RCC 7860 (cell line): ENCODE results near the gene IGFBP2.

Experiments
- DNase-seq: peaks from one replicate; pipeline ENCODE4 v3.0.0-alpha.2; 2015; ENCODE audit warnings: low spot score
- FAIRE-seq: peaks from 2 replicates; lab custom pipeline; 2012; peaks lifted over from hg19 to GRCh38; lab: Jason Lieb, UNC

Gene IGFBP2

DNA sequence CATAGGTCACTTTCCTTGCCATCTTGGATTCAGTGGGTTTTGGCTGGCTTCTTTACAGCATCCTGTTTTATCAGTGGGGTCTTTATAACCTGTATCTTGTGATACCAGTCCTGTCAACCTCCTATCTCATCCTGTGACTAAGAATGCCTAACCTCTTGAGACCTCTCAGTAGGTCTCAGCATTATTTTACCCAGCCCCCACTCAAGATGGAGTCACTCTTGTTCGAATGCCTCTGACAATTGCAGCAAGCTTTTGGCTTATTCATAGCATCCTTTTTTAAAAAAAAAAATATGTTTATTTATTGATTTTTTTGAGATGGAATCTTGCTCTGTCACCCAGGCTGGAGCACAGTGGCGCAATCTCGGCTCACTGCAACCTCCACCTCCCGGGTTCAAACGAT is 24.7 kb upstream of the IGFBP2 start:
- FAIRE-seq (no peak), DNase-seq (no peak)

DNA sequence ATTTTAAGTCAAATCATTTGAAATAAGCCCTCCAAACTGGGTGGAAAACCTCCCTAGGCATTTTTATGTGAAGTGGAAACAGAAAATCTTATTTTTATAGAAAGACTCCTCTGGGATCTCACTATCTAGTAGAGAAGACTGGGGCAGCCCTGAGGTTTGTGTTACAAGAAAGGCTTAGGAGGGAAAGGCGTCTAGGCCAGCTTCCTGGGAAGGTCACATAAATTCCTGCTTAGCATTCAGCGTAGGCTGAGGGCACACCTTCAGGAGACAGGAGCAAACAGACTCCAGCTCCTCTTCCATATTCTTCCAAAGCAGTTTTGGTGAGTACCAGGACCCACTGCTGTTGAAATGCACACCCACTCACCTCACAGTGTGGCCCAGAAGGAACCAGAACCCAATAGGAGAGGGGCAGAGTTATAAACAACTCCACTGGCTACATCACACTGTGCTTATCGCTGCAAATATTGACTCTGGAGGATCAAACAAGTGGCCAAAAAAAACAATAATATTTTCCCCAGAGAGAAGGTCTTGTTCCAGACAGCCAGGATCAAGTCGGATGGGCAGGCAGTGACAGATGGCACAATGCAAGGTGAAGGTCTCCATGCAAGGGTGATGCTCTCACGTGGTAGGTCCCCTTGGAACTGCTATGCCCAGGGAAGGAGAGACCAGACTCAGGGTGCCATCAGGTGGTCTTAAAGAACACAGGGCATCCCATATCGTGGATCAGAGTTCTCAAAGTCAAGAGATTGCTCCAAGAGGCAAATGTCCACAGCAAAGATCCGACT is 17.7 kb upstream of the IGFBP2 start:
- DNase-seq (no peak), FAIRE-seq (no peak)

DNA sequence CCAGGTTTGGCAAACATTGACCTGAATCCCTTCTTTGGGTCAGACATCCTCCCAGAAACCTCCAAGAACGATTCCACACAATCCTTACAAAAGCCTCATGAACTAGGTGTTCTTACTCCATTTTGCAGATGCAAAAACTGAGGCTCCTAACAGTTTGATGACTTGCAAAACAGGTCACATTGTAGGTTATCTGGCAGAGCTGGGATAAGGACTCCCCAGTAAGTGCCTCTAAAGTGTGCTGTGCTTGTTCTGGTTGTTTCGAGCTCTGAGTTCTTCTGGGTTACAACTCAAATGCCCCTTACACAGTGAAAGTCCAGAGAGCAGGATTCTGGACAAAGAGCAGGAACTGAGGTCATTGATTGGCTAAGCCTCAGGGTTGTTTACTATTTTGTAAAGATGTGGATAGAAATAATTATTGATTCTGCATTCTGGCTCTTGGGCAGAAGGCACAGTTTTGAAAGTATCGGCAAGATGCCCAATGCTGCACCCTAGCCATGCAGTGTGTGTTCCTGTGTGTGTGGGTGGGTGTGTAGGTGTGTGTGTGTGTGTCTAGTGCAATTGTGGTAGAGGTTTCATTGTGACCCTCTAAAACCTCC is 17.0 kb upstream of the IGFBP2 start:
- FAIRE-seq (no peak), DNase-seq (no peak)

DNA sequence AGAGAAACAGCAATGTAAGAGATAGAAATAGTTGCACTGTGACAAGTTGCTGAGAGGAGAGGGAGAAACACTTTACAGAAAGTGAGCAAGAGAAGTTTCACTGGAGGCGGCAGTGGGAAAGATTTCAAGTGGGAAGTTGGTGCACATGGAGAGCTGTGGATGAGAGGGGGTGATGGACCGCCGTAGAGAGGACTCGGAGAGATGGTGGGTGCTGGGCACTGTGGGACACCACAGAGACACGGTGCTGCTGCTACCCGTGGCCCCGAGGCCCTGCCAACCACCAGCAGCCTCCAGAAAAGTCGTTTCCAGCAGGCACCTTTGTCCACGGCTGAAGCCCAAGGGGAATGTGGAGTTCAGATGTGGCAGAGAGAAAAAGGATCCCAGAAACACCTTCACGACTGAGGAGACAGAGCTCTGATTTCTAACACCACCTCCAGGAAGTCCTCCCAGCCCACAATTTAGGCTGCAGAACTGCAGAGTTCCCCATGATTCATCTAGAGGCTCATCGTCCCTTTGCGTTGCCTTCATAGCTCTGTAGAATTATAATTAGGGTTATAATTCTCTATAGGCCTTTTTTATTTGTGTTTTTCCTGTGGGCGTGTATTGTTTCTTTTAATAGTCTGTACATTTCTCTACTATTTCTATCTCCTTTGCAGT is 15.9 kb upstream of the IGFBP2 start:
- FAIRE-seq (no peak), DNase-seq (no peak)

DNA sequence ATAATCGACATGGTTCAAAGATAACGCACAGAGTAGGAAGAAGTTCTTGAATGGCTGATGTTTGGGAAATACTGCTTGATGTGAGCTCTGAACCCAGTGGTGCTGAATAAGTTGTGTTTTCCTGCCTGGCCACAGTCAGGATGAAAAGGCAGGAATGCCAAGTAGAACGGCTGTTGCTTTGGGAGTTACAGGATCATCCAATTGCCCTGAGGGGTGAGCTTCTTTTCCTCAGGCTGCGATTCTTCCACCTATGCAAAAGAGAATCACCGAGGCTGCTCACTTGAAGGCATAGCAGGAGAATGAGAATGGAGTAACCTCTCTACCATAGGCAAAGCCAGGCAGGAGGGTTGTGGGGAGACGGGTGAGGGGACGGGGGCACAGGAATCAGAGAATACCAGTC is 14.4 kb upstream of the IGFBP2 start:
- DNase-seq (no peak), FAIRE-seq (no peak)

DNA sequence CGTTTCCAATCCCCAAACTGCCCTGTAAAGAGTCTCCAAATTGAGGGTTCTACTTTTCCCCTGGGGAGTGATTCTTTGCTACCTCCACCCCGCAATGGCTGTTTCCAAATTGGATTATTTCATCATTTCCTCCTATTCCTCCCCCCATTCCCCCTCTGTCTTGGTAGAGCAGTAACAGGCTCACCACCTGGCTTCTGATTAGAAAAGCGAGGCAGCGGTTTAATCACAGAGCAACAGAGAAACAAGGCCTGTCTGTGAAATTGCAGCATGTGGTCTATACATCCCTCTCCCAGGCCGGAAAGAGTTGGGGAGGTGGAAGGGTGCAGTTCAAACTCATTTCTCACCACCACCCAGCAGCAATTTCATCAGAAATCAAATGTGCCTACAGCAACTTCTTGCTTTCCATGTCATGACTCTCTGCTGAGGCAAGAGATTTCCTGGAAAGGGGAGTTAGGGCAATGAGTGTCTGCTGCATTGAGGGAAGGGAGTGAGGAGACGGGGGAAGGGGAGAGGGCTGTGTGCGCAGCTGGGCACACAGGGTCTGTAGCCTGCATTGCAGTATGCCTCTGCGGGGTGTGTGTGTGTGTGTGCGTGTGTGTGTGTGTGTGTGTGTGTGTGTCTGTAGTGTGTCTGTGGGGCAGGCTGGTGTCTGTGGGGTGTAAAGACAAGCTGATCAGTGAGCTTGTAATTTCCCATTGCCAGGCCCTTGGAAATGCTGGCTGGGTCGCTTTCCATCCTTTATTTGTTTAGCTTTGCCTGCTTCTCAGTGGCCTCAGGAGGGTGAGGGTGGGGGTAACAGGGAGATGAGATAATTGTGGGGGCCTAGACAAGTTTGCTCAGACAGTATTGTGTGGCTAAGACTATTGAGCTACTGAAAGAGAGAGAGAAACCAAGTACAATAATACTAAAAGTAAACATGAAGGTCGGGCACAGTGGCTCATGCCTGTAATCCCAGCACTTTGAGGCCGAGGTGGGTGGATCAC is 13.5 kb upstream of the IGFBP2 start:
- no peak for DNase-seq
- FAIRE-seq = no peak

DNA sequence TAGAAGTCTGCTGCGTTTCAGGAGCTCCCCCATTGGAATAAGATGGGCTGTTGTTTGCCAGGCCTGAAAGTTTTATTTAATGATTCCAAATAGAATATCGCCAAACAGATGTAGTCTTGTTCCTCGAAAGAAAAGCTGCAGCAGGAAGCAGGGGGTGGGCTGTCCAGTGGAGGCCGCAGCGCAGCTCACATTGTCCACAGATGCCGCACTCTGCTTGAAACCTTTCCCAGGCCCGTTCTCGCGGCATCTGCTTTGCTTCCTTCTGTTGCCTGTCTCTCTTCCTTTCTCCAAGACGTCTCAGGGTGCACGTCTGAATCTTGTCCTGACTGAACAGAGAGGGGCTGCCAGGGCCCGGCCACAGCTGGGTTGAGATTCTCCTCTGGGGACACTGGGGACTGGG is 12.4 kb upstream of the IGFBP2 start:
- FAIRE-seq (no peak), DNase-seq (no peak)

DNA sequence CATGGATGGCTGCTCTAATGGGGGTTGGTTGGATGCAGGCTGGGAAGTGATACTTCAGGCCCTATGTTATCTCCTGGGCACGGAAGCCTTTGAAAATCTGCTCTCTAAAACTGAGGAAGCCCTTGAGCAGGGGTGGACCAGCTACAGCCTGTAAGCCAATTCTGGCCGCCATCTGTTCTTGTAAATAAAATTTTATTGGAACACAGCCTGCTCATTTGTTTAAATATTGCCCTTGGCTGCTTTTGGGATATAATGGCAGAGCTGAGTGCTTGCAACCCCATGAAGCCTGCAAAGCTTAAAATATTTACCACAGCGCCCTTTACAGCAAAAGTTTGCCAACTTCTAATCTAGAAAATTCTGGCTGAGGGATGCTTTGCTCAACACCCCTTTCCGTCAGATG is 11.9 kb upstream of the IGFBP2 start:
- DNase-seq (no peak), FAIRE-seq (no peak)

DNA sequence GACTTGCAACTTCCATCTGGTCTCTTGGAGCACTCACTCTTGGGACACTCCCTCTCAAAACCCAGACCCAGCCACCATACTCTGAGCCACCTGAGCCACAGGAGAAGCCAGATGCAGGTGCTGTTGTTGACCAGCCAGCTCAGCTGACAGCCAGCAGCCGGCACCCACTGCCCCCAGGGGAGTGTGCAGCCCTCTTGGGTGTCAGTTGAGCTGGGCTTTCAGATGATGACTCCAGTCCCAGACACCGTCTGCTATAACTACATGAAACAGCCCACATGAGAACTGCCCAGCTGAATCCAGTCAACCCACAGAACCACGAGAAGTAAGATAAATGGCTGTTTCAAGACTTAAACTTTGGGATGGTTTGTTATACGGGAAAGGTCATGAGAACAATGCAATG is 10.7 kb upstream of the IGFBP2 start:
- no peak for DNase-seq
- FAIRE-seq = no peak

DNA sequence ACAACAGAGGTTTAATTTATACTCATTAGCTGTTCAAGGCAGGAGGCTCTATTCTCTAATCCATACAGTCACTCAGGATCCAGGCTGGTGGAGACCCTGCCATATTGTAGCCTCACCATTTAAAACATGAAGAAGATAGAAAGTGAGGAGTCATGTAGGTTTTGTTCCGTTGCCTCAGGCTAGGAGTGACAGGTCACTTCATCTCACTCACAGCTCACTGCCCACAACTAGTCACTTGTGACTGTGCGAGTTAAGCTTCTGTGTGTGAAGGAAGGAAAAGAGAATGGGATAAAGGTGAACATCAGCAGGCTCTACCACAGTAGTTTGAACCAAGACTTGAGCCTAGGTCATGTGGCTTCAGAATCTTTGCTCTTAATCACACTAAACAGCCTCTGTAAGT is 9.0 kb upstream of the IGFBP2 start:
- DNase-seq (no peak), FAIRE-seq (no peak)

DNA sequence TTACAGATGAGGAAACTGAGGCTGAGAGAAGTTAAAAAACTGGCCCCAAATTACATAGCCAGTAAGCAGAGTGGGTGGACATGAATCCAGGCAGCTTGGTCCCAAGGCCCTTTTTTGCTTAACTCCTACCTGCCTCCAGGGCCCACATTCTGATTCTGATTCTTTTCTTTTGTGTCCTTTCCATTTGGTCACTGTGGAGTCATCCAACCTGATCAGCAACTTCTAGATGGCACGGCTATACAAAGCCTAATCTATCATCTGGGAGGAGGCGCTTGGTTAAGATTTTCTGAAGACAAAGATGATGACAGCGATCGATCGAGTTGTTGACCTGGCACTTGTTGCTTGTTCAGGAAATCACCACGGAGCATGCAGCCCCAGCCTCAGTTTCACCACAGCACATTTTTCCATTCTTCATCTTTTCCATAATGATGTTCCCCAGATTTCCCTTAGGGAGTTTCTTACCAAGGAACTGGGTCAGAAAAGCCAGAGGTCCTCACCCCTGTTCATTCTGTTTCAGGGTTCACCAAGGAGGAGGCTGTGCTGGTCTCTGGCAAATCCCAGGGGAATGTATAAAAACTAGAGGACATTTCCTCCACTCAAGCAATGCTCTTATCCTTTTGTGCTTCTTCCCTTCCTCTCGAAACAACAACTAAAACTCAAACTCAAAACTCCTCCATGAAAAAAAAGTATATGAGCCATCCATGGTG is 6.9 kb upstream of the IGFBP2 start:
- no peak for FAIRE-seq
- DNase-seq = no peak

DNA sequence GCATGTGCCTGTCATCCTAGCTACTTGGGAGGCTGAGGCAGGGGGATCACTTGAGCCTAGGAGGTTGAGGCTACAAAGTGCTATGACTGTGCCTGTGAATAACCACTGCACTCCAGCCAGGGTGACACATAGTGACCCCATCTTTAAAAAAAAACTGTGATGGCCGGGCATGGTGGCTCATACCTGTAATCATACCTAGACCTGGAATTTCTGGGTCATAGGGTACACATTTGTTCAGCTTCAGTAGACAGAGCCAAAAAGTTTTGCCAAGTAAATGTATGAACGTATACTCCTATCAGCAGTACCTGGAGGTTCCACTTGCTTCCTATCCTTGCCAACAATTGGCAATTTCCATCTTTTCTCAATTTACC is 6.4 kb upstream of the IGFBP2 start:
- no peak for FAIRE-seq
- DNase-seq = no peak

DNA sequence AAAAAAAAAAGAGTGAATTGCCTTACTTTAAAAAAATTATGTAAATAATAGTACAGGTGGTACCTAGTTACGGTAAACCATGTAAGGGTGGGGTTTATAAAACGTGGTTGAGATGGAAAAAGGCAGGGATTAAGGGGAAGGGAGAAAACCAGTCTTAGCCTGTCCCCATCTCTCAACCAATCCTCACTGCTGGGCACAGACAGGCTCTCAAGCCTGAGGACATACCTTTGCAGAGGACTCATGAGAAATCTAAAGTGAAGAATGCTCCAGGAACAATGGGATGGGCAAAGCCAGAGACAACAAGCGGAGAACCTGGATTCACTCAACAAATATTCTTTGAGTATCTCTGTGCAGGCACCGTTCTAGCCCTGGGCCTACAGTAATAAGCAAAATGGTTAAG is 3.4 kb upstream of the IGFBP2 start:
- DNase-seq = no peak
- FAIRE-seq = no peak

DNA sequence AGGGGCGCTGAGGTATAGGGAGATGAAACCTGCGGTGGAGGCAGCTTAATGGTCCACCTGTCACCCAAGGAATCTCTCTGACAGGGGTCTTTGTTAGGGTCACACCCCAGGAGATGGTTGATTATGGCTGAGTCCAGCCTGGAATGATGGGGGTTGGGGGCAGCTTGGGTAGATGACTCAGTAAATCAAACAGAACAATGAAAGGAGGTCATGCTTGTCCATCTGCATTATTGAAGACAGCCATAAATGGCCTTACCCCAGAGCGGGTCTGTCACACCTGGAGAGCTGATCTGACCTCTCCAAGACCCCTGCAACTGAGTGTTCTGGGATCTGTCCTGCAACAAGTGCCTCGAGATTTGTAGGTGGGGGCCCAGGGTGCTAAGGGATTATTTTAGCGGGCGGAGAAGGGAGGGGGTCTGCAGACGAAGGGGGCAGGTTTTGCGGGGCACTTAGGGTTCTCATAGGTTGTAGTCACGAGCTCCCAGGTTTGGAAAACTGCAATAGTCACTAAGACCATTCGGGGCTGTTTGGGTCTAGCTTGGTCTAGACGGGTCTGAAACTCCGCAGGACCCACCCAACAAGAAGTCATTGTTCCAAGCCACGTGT is 771 bp upstream of the IGFBP2 start:
- FAIRE-seq = no peak
- DNase-seq = no peak

DNA sequence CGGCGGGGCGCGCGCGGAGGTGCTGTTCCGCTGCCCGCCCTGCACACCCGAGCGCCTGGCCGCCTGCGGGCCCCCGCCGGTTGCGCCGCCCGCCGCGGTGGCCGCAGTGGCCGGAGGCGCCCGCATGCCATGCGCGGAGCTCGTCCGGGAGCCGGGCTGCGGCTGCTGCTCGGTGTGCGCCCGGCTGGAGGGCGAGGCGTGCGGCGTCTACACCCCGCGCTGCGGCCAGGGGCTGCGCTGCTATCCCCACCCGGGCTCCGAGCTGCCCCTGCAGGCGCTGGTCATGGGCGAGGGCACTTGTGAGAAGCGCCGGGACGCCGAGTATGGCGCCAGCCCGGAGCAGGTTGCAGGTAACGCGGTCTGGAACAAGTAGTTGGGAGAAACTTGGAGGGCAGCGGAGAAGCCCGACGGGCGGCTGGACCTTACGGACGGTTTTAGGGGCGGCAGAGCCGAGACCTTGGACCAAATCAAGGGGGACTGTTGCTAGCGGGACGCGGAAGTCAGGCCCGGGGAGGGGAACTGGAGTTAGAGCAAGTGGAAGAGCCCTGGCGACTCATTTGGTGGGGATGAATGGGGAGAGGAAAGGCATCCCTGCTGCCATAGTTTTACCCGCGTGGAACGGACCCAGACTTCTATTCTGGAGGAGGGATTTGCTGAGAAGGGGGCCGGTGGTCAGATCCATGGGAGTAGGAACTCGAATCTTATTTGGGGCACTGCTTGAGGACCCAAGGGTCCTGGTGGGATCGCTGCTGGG is 573 bp downstream of the IGFBP2 start:
- FAIRE-seq = no peak
- no peak for DNase-seq

DNA sequence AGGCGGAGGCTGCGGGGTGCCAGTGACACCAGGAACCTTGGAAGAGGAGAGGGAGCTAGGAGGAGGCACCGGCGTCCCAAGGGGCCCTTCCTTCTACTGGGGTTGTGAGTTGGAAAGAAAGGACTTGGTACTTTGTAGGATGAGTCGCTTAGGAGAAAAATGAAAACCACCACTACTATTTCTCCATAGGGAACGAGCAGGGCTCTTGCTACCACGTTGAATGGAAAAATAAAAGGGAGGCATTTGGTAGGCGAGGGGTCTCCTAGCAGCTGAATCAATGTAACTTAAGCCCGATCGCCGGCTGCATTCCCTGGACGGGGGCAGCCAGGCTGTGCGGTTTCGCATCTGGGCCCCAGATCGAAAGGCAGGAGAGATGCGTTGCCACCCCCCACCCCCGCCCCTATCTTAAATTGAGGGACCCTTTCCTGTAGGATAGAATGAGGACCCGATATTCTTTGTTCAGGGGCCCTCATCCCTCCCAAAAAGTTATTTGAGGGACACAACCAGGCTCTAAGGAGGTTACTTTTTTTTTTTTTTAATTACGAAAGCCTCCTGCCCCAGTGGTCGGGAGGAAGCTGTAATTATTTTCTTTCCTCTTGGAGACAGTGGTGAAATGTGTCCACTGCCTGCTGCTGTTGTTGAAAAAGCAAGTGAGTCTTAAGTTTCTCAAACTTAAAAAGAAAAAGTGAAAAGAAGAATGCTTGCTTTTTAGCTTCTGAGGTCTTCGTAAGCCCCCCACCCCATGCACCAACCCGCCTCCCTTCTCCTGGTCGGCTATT is 1.3 kb downstream of the IGFBP2 start:
- DNase-seq (no peak), FAIRE-seq (no peak)

DNA sequence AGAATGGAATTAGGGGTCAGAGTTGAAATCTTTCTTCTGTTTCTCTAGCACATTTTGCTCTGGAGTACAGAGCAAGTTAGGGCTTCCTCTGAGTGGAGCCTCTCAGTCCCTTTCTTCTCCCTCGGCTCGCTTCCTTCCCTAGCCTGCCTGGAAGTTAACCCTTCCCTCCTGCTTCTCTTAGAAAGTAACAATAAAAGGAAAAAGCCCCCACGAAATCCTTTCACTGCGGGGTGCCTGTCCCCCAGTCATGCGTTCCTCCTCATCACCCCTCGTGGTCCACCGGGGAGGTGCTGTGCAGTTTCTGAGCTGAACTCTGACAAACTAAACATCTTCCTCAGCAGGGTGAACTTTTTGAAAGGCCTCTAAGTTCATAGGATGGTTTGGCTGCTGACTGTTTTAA is 2.0 kb downstream of the IGFBP2 start:
- FAIRE-seq (no peak), DNase-seq (no peak)

DNA sequence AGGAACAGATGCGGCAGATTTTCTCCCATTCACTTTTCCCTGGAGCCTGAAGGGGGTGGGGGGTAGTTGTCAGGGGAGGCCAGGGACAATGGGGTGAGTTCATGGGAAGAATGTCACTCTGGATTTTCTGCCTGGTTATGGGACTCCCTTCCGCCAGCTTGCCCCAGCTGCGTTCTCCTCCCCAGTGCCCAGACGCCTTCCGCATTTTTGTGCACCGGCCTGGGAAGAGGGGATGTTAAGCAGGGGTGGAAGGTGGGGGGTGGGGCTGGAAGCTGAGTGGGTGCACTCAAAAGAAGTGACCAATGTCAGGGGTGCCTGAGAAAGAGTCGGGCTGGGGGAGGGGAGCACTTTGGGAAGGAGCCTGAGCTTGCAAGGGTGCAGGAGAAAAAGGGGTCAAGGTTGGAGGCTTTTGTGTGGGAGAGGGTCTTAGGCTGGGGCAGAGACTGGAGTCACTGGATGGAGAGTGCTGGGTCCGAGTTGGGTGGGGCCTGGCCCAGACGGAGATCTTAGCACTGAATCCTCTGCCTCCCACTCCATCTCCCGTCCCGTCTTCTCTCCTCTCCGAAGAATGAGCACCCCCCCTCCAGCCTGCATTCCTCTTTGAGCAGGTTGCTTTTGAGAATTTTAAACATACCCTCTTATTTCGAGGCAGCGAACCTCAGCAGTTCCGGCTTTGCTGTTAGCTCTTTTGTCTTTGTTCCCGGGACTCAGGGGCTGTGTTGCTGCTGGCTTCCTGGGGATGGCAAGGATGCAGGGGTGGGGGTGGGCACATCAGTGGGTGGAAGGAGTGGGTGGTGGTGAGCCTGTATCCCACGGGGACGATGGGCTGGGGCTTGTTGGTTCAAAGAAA is 2.7 kb downstream of the IGFBP2 start:
- FAIRE-seq (no peak), DNase-seq (no peak)
